ENCODE results near the gene AHDC1. TPM values are rescaled to one million over a fixed set of nuclear protein-coding genes. Genes with fewer than 3 reads are reported as not detected.
A peak's percentile ranks its signal among the peaks of the same experiment; 100 is the strongest.

Gene AHDC1
- total RNA-seq, 1 donor from 2014 or later, result 18.0 TPM

GRCh38 chr1:27491748-27492700 lies 111.9 kb downstream of the AHDC1 start:
- DNase-seq (ENCODE audit: low read depth), result no peak
- no peak for TF ChIP-seq CTCF (IDR thresholded peaks at IDR 0.05; ENCODE audit: insufficient read depth, low read length, poor library complexity, severe bottlenecking)
- Histone ChIP-seq H3K36me3 (ENCODE audit: control insufficient read depth, insufficient read depth, low read length) (no peaks in the 10 kb centered on the region), H3K4me3 (ENCODE audit: low read depth, low read length) (no peak overlapping the region), H3K27me3 (ENCODE audit: control insufficient read depth, insufficient read depth, low read length) (no peaks in the 10 kb centered on the region)

GRCh38 chr1:27489973-27490741 lies 113.8 kb downstream of the AHDC1 start, which contains the start of gene WASF2:
TSS of gene WASF2 (minus strand) at chr1:27490167. CDS start at chr1:27428890, 61,277 bp downstream.
- H3K36me3 ChIP-seq (ENCODE audit: control insufficient read depth, insufficient read depth, low read length), result no peaks in the 10 kb centered on the region
- DNase-seq (ENCODE audit: low read depth), result peak; percentile 73
- no peaks in the 10 kb centered on the region for H3K27me3 ChIP-seq (ENCODE audit: control insufficient read depth, insufficient read depth, low read length)
- no peak for TF ChIP-seq CTCF (IDR thresholded peaks at IDR 0.05; ENCODE audit: insufficient read depth, low read length, poor library complexity, severe bottlenecking)
- H3K4me3 ChIP-seq (ENCODE audit: low read depth, low read length), result peak within 1 kb of the TSS; percentile 61

GRCh38 chr1:27489501-27489972 lies 114.4 kb downstream of the AHDC1 start:
- Histone ChIP-seq H3K36me3 (ENCODE audit: control insufficient read depth, insufficient read depth, low read length) (no peaks in the 10 kb centered on the region), H3K4me3 (ENCODE audit: low read depth, low read length) (peak overlapping the region; percentile 61), H3K27me3 (ENCODE audit: control insufficient read depth, insufficient read depth, low read length) (no peaks in the 10 kb centered on the region)
- TF ChIP-seq CTCF (IDR thresholded peaks at IDR 0.05; ENCODE audit: insufficient read depth, low read length, poor library complexity, severe bottlenecking), result no peak
- DNase-seq (ENCODE audit: low read depth), result no peak

- Histone ChIP-seq H3K4me3 (ENCODE audit: low read depth, low read length) (peak overlapping the region; percentile 61), H3K36me3 (ENCODE audit: control insufficient read depth, insufficient read depth, low read length) (no peaks in the 10 kb centered on the region), H3K27me3 (ENCODE audit: control insufficient read depth, insufficient read depth, low read length) (no peaks in the 10 kb centered on the region)
- no peak for DNase-seq (ENCODE audit: low read depth)
- TF ChIP-seq CTCF (IDR thresholded peaks at IDR 0.05; ENCODE audit: insufficient read depth, low read length, poor library complexity, severe bottlenecking), result no peak
Measured at GRCh38 chr1:27487966-27488884, 115.7 kb downstream of the AHDC1 start.

GRCh38 chr1:27485363-27485762 lies 118.6 kb downstream of the AHDC1 start:
- DNase-seq (ENCODE audit: low read depth), result no peak
- H3K4me3 ChIP-seq (ENCODE audit: low read depth, low read length), result no peak overlapping the region
- no peaks in the 10 kb centered on the region for H3K36me3 ChIP-seq (ENCODE audit: control insufficient read depth, insufficient read depth, low read length)
- no peak for TF ChIP-seq CTCF (IDR thresholded peaks at IDR 0.05; ENCODE audit: insufficient read depth, low read length, poor library complexity, severe bottlenecking)
- H3K27me3 ChIP-seq (ENCODE audit: control insufficient read depth, insufficient read depth, low read length), result no peaks in the 10 kb centered on the region
